K562 (cell line): ENCODE data around the gene IFNGR2. TPM values are rescaled to one million over a fixed set of nuclear protein-coding genes. Genes with fewer than 3 reads are reported as not detected.

Experiments used
- ATAC-seq: fragments of 200-7000 bp; cut with Tn5 transposase; 3 replicates; pipeline ENCODE4 v1.9.1; 2020; ENCODE audit warnings: moderate library complexity
- BruUV-seq: library from RNA; stranded (reverse); fragments of 400-500 nt; replicated peaks from 2 replicates; lab custom pipeline; 2021; lab: Mats Ljungman, UMichigan
- CTCF ChIA-PET: fragments of 300-600 bp; formaldehyde crosslinking; extraction: SDS; loops from one replicate; lab custom pipeline; 2021; ENCODE audit warnings: low intra/inter-chr PET ratio; lab: Yijun Ruan, JAX
- POLR2A ChIA-PET: fragments of 300-600, 350-650 bp; sonication (Branson Sonifier 250); formaldehyde crosslinking; extraction: SDS; loops from one replicate; lab custom pipeline; 2021; ENCODE audit warnings: antibody characterized with exemption, inconsistent platforms; lab: Yijun Ruan, JAX
- DNase-seq, 4 experiments: peaks; one replicate each; pipeline versions ENCODE4 v3.0.0 to v3.0.0-alpha.2; 2011 to 2018; ENCODE audit warnings: low spot score in 3 of 4, mixed read lengths in 3 of 4; ENCODE audit errors: extremely low read depth in 1 of 4
- FAIRE-seq: peaks from 2 replicates; lab custom pipeline; 2011; peaks lifted over from hg19 to GRCh38; lab: Jason Lieb, UNC
- H2AFZ ChIP-seq: 2 replicates; pipeline ENCODE4 v1.6.0; 2011; ENCODE audit warnings: low read depth, low read length, control low read depth, inconsistent platforms
- H3K27ac ChIP-seq: fragments of 200-600 bp; 3 replicates; pipeline ENCODE4 v1.8.0; 2011; ENCODE audit warnings: low read depth, mild to moderate bottlenecking, control low read depth, inconsistent platforms, low read length, moderate library complexity, mixed read lengths; ENCODE audit errors: extremely low read depth
- H3K27me3 ChIP-seq, 2 experiments: fragments of 300-600 bp in 1 of 2; 2 replicates in 1 of 2; 3 replicates in 1 of 2; pipeline versions ENCODE4 v1.6.0 to v1.8.0; 2011; ENCODE audit warnings: inconsistent platforms in 2 of 2, low read length in 2 of 2, mild to moderate bottlenecking in 1 of 2, mixed read lengths in 1 of 2, moderate library complexity in 1 of 2; ENCODE audit not compliant: control insufficient read depth in 2 of 2, insufficient read depth in 2 of 2
- H3K36me3 ChIP-seq: fragments of 300-600 bp; 3 replicates; pipeline ENCODE4 v1.8.0; 2011; ENCODE audit warnings: mild to moderate bottlenecking, low read length, inconsistent platforms; ENCODE audit not compliant: control insufficient read depth, insufficient read depth
- H3K4me1 ChIP-seq, 2 experiments: fragments of 200-600 bp in 1 of 2; replicated peaks in 1 of 2; 2 replicates in 1 of 2; 3 replicates in 1 of 2; pipeline versions ENCODE4 v1.5.1 to v1.8.0; 2011; ENCODE audit warnings: inconsistent platforms in 2 of 2, low read length in 2 of 2, mild to moderate bottlenecking in 1 of 2, mixed read lengths in 1 of 2, moderate library complexity in 1 of 2; ENCODE audit not compliant: control insufficient read depth in 2 of 2, insufficient read depth in 2 of 2
- H3K4me2 ChIP-seq: 2 replicates; pipeline ENCODE4 v1.6.1; 2011; ENCODE audit warnings: low read length, control low read depth, inconsistent platforms, mixed read lengths; ENCODE audit not compliant: insufficient read depth
- H3K4me3 ChIP-seq: fragments of 200-600 bp; sonication (generic), shearing (Covaris generic); 2 replicates; pipeline ENCODE4 v1.5.1; 2016; ENCODE audit warnings: control low read depth, inconsistent platforms
- H3K79me2 ChIP-seq: fragments of 200-600 bp; 3 replicates; pipeline ENCODE4 v1.8.0; 2011; ENCODE audit warnings: low read length, inconsistent platforms; ENCODE audit not compliant: control insufficient read depth, insufficient read depth
- H3K9ac ChIP-seq, 2 experiments: 2 replicates each; pipeline versions ENCODE4 v1.6.0 to v1.6.1; 2011; ENCODE audit warnings: low read depth in 2 of 2, low read length in 2 of 2, control low read depth in 1 of 2, inconsistent platforms in 1 of 2, mild to moderate bottlenecking in 1 of 2, mixed read lengths in 1 of 2; ENCODE audit not compliant: insufficient read depth in 1 of 2
- H3K9me1 ChIP-seq: one replicate; pipeline ENCODE4 v1.6.0; 2011; ENCODE audit warnings: inconsistent platforms, mild to moderate bottlenecking, low read length, moderate library complexity; ENCODE audit not compliant: control insufficient read depth, insufficient read depth
- H3K9me3 ChIP-seq: replicated peaks from 2 replicates; pipeline ENCODE4 v1.5.1; 2011; ENCODE audit warnings: low read depth, low read length, inconsistent platforms; ENCODE audit not compliant: control insufficient read depth, insufficient read depth
- H4K20me1 ChIP-seq: replicated peaks from 2 replicates; pipeline ENCODE4 v1.6.1; 2011; ENCODE audit warnings: low read length, inconsistent platforms, mixed read lengths; ENCODE audit not compliant: control insufficient read depth, insufficient read depth
- ARID1B ChIP-seq: fragments of 450-650 bp; IDR thresholded peaks from 2 replicates; pipeline ENCODE4 v1.6.1; 2016; ENCODE audit warnings: antibody characterized with exemption, mild to moderate bottlenecking, inconsistent platforms
- ATF3 ChIP-seq, 2 experiments: fragments of 450-650 bp in 1 of 2; sonication (generic) in 1 of 2; formaldehyde crosslinking in 1 of 2; IDR thresholded peaks in 1 of 2; conservative IDR thresholded peaks in 1 of 2; 2 replicates each; pipeline versions ENCODE4 v1.6.1 to v1.8.1; 2016 to 2023; ENCODE audit warnings: mild to moderate bottlenecking in 2 of 2, moderate library complexity in 2 of 2, inconsistent platforms in 1 of 2, missing genetic modification reagents in 1 of 2
- ATF7 ChIP-seq: fragments of 450-650 bp; IDR thresholded peaks from 2 replicates; pipeline ENCODE4 v1.7.1; 2014; ENCODE audit warnings: mild to moderate bottlenecking, moderate library complexity
- BHLHE40 ChIP-seq: IDR thresholded peaks from 2 replicates; pipeline ENCODE4 v1.6.1; 2011; ENCODE audit warnings: low read length, improper control_type of control experiment
- BMI1 ChIP-seq: fragments of 150-350 bp; IDR thresholded peaks from 2 replicates; pipeline ENCODE4 v1.6.1; 2014; ENCODE audit warnings: low read length
- CEBPB ChIP-seq: fragments of 450-650 bp; IDR thresholded peaks from 2 replicates; pipeline ENCODE4 v1.6.1; 2016; ENCODE audit warnings: missing genetic modification characterization, missing compliant biosample characterization
- DDX20 ChIP-seq: fragments of 450-650 bp; IDR thresholded peaks from 2 replicates; pipeline ENCODE4 v1.6.1; 2016; ENCODE audit warnings: missing genetic modification characterization, low read depth, mild to moderate bottlenecking, missing compliant biosample characterization, moderate library complexity
- DPF2 ChIP-seq: fragments of 450-650 bp; IDR thresholded peaks from 2 replicates; pipeline ENCODE4 v1.6.1; 2016
- FOSL1 ChIP-seq: fragments of 200-800 bp; sonication (Bioruptor generic); conservative IDR thresholded peaks from 2 replicates; pipeline ENCODE4 v1.6.1; 2016; ENCODE audit warnings: missing genetic modification characterization, missing compliant biosample characterization
- HDGF ChIP-seq: fragments of 450-650 bp; IDR thresholded peaks from 2 replicates; pipeline ENCODE4 v1.6.1; 2016
- KDM1A ChIP-seq, 2 experiments: fragments of 450-650 bp; IDR thresholded peaks; 2 replicates each; pipeline ENCODE4 v1.6.1; 2016; ENCODE audit warnings: mild to moderate bottlenecking in 2 of 2
- MCM3 ChIP-seq: fragments of 450-650 bp; IDR thresholded peaks from 2 replicates; pipeline ENCODE4 v1.6.1; 2016
- MEF2D ChIP-seq: conservative IDR thresholded peaks from 2 replicates; pipeline ENCODE4 v1.6.1; 2016; ENCODE audit warnings: low read depth, missing genetic modification characterization, missing compliant biosample characterization
- NEUROD1 ChIP-seq: fragments of 150-350 bp; IDR thresholded peaks from 2 replicates; pipeline ENCODE4 v1.6.1; 2014; ENCODE audit warnings: borderline replicate concordance, low read length, low read depth; ENCODE audit not compliant: partially characterized antibody
- RBFOX2 ChIP-seq: fragments of 200-400 bp; formaldehyde crosslinking; IDR thresholded peaks from 2 replicates; pipeline ENCODE4 v1.6.1; 2017; ENCODE audit warnings: low read depth, mild to moderate bottlenecking, low read length, moderate library complexity
- SMARCA4 ChIP-seq: fragments of 450-650 bp; IDR thresholded peaks from 2 replicates; pipeline ENCODE4 v1.6.1; 2016
- SRF ChIP-seq, 2 experiments: fragments of 250-450, 450-650 bp in 1 of 2; sonication (Bioruptor Pico) in 1 of 2; sonication (generic) in 1 of 2; formaldehyde crosslinking; IDR thresholded peaks; 2 replicates each; pipeline versions ENCODE4 v1.5.0 to v1.5.1; 2020 to 2022; ENCODE audit warnings: mild to moderate bottlenecking in 1 of 2, missing genetic modification reagents in 1 of 2
- TFAP4 ChIP-seq: sonication (generic); formaldehyde crosslinking; IDR thresholded peaks from 2 replicates; pipeline ENCODE4 v1.8.0; 2022; ENCODE audit warnings: missing genetic modification reagents, mild to moderate bottlenecking, moderate library complexity, borderline replicate concordance
- ZNF124 ChIP-seq: sonication (generic); formaldehyde crosslinking; IDR thresholded peaks from 2 replicates; pipeline ENCODE4 v1.8.1; 2022; ENCODE audit warnings: missing genetic modification reagents
- ZNF175 ChIP-seq: fragments of 200-800 bp; sonication (Bioruptor generic); IDR thresholded peaks from 2 replicates; pipeline ENCODE4 v1.6.1; 2016; ENCODE audit warnings: low read depth, mild to moderate bottlenecking, missing genetic modification characterization, missing compliant biosample characterization
- ZNF589 ChIP-seq: fragments of 200-800 bp; sonication (Bioruptor generic); IDR thresholded peaks from 2 replicates; pipeline ENCODE4 v1.6.1; 2016; ENCODE audit warnings: low read depth, missing genetic modification characterization, missing compliant biosample characterization
- ZNF717 ChIP-seq: fragments of 250-450 bp; sonication (Bioruptor Pico); IDR thresholded peaks from 2 replicates; pipeline ENCODE4 v1.5.0; 2021
- WGBS: fragments of 100-300 bp; shearing (Covaris generic); methylation state at CpG from one replicate; pipeline ENCODE4 v1.1.6; 2016; ENCODE audit warnings: low coverage, mixed read lengths; ENCODE audit not compliant: insufficient coverage; ENCODE audit errors: missing lambda C conversion rate; 5-methylcytosine and 5-hydroxymethylcytosine counted together
- in situ Hi-C: fragments of 300-500 bp; cut with MboI; formaldehyde crosslinking; loops from 4 replicates; pipeline ENCODE4 v1.15.0; 2018; ENCODE audit warnings: inconsistent platforms, mixed read lengths
- intact Hi-C: fragments of 100-400 bp; cut with micrococcal nuclease; formaldehyde crosslinking; loops from 2 replicates; pipeline ENCODE4 v1.14.2; 2022
- polyA plus RNA-seq, 8 experiments: library from polyadenylated mRNA; depleted of rRNA in 4 of 8; stranded (reverse) in 5 of 8; unstranded in 3 of 8; fragments of >200 nt; fragmentation: Nextera tagmentation in 2 of 8; fragmentation: Illumina TruSeq in 1 of 8; extraction: Ambion mirVana in 2 of 8; extraction: Trizol in 1 of 8; gene quantifications; 2 replicates each; pipeline versions ENCODE4 v1.2.1 to v1.2.3, GENCODE V29; 2011 to 2014; ENCODE audit warnings: inconsistent platforms in 1 of 8, missing spikeins in 1 of 8
- total RNA-seq, 7 experiments: library from RNA; depleted of rRNA in 6 of 7; stranded (reverse); fragments of >200 nt in 6 of 7; fragmentation: Illumina TruSeq in 2 of 7; extraction: Trizol in 2 of 7; gene quantifications; 2 replicates each; pipeline versions ENCODE4 v1.2.1 to v1.2.3, GENCODE V29; 2011 to 2021; ENCODE audit warnings: low replicate concordance in 1 of 7

IFNGR2 gene
- total and polyA plus RNA-seq, 9 of the 15 experiments (the other 6 are each of a cell fraction or from before 2014, with no cell fraction given), result 6.7 to 58.0 (median 28.5) TPM

- 0 out of 2 replicates have a peak, but pooled peaks have one; percentile 18 for TF ChIP-seq HDGF
- 0 out of 2 replicates have a peak, but pooled peaks have one; percentile 32 for TF ChIP-seq DDX20
- peak; percentile 86 for TF ChIP-seq CEBPB
Observed at GRCh38 chr21:33379934-33380333, 23.3 kb upstream of the IFNGR2 start (continued).

DNA sequence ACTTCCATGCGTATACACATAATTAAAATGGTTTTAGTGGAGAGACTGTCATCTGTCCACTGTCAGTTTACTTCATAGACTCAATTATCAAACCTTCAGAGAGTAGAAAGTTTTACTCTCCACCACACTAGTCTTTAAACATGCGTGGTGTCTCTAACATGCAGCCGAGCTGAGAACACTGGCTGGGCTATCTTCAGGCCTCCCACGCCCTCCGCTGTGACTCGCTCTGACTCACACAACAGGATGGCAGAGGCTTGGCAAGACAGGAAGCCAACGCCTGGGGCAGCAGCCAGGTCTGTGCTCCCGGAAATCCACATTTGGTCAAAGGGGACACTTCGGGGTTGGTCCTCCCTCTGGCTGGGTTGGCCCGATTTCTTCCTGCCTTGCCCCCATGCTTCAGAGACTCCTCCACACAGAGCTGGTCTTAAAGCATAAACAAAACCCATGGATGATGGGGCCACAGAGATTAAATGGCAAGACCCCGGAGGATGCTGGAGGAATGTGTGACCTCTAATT, 22.7 kb upstream of the IFNGR2 start:
- Histone ChIP-seq H3K27me3 (peaks cover 6 to 14% of the 10 kb centered on the region in 2 experiments; a peak in 2 of 5 replicates), H3K4me2 (peak overlapping the region; percentile 21; the same call in 1 of the 2 replicates), H3K36me3 (no peaks in the 10 kb centered on the region), H3K9me1 (no peaks in the 10 kb centered on the region), H4K20me1 (no peaks in the 10 kb centered on the region), H3K9ac (peak overlapping the region; percentile 40 to 78), H3K9me3 (no peaks in the 10 kb centered on the region), H3K4me1 (peaks cover 19 to 27% of the 10 kb centered on the region in 2 experiments), H3K4me3 (no peak overlapping the region), H3K79me2 (no peaks in the 10 kb centered on the region), H3K27ac (peak overlapping the region; percentile 63; the same call in 2 of the 3 replicates), H2AFZ (peak overlapping the region; percentile 73)
- intact Hi-C loops (no loop called here), in situ Hi-C loops (no loop called here)
- peak; percentile 70 for ATAC-seq
- WGBS, result 21% methylated on average over 11 of the region's 11 CpGs
- peak; percentile 82 for FAIRE-seq
- no TSS peak for BruUV-seq
- ChIA-PET POLR2A (interaction anchor here (0.6 to 0.7 kb wide), 2 partner anchors 21 to 39 kb away, joined by 3 read pairs; no protein-coding TSS in a partner anchor), CTCF (no interaction called here)
- peak; percentile 44 to 86 (median 59) for DNase-seq
- TF ChIP-seq NEUROD1, result peak; percentile 78
- peak; percentile 80; the same call in 1 of the 2 replicates for TF ChIP-seq SMARCA4
- TF ChIP-seq ATF3 (IDR thresholded peaks at IDR 0.05), result peak; percentile 80
- no peak for TF ChIP-seq ATF3 (CRISPR knock-in tag; conservative IDR thresholded peaks at IDR 0.05)
- peak; percentile 92 to 98 for TF ChIP-seq SRF (CRISPR knock-in tag; IDR thresholded peaks at IDR 0.05)
- TF ChIP-seq FOSL1 (tag), result peak; percentile 97
- TF ChIP-seq BMI1, result no peak
- TF ChIP-seq RBFOX2, result 0 out of 2 replicates have a peak, but pooled peaks have one; percentile 22
- TF ChIP-seq ZNF175 (CRISPR knock-in tag), result peak; percentile 87
- 0 out of 2 replicates have a peak, but pooled peaks have one; percentile 19 for TF ChIP-seq ATF7
- no peak for TF ChIP-seq ZNF717 (CRISPR knock-in tag)
- TF ChIP-seq KDM1A (IDR thresholded peaks at IDR 0.05), result peak; percentile 63 to 79; a peak in 3 of 4 replicates
- TF ChIP-seq DPF2, result peak; percentile 83
- TF ChIP-seq TFAP4 (CRISPR knock-in tag), result peak; percentile 35; the same call in 1 of the 2 replicates
- peak; percentile 73 for TF ChIP-seq ARID1B
- 0 out of 2 replicates have a peak, but pooled peaks have one; percentile 50 for TF ChIP-seq ZNF589
- TF ChIP-seq BHLHE40, result 0 out of 2 replicates have a peak, but pooled peaks have one; percentile 6
- no peak for TF ChIP-seq ZNF124 (CRISPR knock-in tag)
- TF ChIP-seq MEF2D (tag), result no peak
- TF ChIP-seq MCM3, result no peak
